GM21717 (cell line): Measurements from ENCODE around the gene PCGF1.

Source experiments
- ATAC-seq: cut with Tn5 transposase; IDR thresholded peaks from one replicate; pipeline ENCODE4 v1.9.1; 2021; ENCODE audit warnings: mild to moderate bottlenecking, moderate library complexity; ENCODE audit not compliant: unreplicated experiment

Gene PCGF1

DNA sequence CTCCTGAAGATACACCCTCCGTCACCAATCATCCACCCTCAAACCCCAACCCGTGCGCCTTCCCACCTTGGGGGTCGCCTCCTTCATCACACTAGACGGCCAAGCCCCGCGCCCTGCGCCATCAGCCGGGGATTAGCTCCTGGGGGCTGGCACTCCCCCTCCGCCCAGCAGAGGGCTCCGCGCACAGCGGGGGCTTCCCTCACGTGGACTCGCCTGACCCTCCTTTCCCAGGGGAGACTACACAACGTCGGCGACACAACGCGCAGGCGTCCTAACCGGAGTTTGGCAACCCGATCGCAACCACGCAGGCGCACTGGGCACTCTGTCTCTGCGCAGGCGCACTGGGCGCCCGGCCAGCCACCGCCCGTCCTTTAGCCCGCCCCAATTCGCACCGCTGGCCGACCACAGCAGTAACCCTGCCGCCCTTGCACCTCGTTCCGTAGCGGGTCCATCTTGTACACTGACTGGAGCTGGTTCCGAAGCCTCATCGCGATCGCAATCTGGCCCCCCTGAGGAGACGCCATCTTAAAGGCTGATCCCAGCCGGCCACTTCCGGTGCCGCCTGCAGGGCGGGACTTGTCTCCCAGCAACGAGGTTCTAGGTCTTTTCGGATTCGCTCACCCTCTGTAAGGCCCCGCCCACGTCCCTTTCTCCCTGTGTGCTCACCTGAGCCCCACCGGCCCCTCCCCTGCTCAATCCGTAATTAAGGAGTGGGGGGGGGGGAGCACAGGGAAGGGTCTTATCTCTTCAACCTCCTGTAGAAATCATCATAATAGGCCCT lies at the start of gene PCGF1:
Gene PCGF1, minus strand, starts transcription at position 551 of the 781 bp plus-strand sequence. Its CDS starts 27 bp downstream, at position 524.
- ATAC-seq: peak; percentile 91

DNA sequence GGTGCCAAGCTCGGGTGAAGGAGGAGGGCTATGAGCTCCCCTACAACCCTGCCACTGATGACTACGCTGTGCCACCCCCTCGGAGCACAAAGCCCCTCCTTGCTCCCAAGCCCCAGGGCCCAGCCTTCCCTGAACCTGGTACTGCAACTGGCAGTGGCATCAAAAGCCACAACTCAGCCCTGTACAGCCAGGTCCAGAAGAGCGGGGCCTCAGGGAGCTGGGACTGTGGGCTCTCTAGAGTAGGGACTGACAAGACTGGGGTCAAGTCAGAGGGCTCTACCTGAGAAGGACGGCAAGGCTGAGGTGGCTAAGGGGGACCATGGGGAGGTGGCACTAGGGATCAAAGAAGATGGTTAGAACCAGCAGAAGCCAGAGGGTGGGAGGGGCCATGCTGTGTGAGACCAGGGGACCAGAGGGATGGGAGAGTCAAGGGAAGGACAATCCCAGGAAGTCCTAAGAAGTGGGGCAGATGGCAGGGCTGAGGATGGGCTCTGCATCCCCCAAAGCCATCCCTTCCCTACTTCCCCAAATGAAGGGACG lies 49.4 kb upstream of the PCGF1 start:
- ATAC-seq: no peak

DNA sequence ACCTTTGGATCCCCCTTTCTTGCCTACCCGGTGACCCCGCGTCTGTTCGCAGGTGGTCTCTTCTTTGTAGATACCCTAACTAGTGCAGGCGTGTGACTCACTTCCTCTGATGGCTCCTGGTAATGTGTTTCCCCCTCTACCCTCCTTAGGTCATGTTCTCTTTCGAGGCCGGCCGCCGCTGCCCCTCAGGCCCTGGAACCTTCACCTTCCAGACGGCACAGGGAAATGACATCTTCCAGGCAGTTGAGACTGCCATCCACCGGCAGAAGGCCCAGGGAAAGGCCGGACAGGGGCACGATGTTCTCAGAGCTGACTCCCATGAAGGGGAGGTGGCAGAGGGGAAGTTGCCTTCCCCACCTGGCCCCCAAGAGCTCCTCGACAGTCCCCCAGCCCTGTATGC lies 48.7 kb upstream of the PCGF1 start:
- ATAC-seq: no peak

DNA sequence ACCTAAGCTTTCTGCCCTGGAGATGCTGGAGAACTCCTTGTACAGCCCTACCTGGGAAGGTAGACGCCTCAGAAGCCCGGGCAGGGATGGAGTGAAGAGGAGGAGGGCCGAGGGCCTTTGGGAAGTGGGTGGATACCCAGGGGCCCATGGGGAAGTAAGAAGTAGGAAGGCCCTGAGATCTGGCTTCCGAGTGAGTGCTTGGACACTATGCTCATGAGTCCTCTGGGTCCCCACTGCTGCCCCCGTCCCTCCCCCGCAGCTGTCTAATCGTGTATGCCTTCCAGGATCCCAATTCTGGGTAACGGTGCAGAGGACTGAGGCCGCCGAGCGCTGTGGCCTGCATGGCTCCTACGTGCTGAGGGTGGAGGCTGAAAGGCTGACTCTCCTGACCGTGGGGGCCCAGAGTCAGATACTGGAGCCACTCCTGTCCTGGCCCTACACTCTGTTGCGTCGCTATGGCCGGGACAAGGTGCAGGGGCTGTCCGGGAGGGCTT lies 48.2 kb upstream of the PCGF1 start:
- ATAC-seq: no peak

DNA sequence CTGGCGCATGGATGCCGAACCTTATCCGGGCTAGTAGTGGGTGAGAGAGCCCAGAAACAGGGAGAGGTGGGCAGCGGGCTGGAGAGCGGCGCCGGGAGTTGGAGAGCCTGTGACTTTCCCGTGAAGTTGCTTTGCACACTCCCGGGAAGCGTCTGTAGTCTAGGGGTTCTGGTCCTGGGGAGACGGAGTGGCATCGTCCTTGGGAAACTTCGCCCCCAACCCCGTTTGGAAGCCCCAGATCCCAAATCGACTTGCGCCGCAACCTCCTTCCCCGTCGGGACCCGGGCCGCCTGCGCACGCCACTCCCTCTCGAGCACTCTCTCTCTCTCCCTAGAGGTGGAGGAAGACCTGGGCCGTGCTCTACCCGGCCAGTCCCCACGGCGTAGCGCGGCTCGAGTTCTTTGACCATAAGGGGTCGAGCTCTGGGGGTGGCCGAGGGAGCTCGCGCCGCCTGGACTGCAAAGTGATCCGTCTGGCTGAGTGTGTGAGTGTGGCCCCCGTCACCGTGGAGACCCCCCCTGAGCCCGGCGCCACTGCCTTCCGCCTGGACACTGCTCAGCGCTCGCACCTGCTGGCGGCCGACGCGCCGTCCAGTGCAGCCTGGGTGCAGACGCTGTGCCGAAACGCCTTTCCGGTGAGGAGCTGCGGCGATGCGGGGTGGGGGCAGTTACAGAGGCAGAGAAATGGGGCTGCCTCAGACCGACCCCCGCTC lies 47.5 kb upstream of the PCGF1 start:
- ATAC-seq: peak; percentile 42

DNA sequence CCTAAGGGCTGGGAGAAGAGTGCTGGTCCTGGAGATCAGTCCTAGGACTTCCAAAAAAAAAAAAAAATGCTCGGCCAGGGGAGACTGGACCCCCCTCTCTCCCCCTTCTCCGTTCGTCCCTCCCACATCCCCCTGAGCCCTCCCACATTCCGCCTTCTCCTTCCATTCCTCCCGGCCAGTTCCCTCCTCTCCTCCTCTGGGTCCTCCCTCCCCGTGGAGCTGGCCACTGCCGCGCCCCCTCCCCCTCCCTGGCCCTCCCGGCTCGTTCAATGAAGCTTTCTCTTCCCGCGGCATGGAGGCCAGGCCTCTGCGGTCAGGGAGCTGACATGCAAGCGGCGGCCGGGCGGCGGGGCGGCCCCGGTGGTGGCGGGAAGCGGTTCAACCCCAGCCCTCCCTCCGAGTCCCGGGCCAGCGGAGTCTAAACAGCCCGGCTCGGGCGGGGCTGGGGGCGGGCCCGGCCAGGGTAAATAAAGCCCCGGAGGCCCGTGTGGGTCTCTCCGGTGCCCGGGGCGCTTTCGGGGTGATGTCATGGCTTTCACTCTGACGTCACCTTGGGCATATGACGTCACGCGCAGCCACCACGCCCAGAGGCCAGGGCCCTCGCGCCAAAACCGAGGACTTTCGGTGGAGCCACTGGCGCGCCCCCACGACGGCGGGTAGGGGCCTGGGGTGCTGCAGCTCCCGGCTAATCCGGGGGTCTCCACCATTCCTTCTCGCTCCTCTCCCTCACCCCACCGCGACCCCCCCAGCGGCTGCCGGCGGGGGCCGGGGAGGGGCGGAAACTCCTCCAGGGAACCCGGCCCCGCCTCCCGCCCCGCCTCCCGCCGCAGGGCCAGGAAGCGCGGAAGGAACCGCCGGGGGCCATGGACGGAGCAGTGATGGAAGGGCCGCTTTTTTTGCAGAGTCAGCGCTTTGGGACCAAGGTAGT lies 46.7 kb upstream of the PCGF1 start, which contains the start of the genes DOK1 and LOXL3:
Gene DOK1, plus strand, starts transcription at position 829 of the 928 bp plus-strand sequence. Its CDS starts 35 bp downstream, at position 864.
Gene LOXL3, minus strand, starts transcription at position 51 of the 928 bp plus-strand sequence. CDS start 1,308 bp downstream, outside the sequence.
- ATAC-seq: peak; percentile 67

DNA sequence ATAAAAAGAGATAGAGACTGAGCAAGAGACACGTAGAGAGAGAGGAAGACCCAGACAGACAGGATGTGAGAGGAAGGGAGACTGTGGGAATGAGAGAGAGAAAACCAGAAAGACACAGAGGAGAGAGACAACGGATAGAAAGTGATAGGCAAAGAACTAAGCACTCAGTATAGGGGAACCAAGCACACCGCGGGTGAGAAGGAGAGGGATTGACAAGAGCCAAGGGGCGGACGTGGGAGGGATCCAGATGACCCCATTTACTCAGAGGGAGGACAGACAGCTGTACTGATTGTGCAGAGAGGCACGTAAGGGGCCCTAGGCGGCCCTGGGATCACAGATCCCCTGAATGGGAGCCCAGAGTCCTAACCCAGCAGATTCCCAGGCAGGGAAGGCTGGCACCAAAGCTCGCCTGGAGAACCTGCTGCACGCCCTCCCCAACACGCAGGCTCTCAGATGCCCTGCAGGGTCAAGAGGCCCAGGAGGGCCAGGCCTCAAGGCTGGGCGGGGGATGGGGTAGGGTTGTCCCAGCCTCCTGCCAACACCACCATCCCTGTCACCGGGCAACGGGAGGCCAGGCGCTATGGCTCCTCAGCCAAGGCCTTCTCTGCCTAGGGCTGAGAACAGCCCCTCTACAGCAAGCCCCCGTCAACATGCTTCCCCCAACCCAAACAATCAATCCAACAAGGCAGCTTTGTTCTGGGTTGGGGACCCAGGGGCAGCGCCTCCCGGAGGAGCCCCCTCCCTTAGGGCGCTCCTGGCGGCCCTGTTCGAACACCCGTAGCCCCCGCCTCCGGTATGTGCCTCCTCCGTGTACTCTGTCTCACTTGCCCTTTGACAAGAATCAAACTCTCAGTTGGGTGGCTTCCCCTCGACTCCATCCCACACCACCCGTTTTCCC lies 45.7 kb upstream of the PCGF1 start:
- ATAC-seq: no peak

DNA sequence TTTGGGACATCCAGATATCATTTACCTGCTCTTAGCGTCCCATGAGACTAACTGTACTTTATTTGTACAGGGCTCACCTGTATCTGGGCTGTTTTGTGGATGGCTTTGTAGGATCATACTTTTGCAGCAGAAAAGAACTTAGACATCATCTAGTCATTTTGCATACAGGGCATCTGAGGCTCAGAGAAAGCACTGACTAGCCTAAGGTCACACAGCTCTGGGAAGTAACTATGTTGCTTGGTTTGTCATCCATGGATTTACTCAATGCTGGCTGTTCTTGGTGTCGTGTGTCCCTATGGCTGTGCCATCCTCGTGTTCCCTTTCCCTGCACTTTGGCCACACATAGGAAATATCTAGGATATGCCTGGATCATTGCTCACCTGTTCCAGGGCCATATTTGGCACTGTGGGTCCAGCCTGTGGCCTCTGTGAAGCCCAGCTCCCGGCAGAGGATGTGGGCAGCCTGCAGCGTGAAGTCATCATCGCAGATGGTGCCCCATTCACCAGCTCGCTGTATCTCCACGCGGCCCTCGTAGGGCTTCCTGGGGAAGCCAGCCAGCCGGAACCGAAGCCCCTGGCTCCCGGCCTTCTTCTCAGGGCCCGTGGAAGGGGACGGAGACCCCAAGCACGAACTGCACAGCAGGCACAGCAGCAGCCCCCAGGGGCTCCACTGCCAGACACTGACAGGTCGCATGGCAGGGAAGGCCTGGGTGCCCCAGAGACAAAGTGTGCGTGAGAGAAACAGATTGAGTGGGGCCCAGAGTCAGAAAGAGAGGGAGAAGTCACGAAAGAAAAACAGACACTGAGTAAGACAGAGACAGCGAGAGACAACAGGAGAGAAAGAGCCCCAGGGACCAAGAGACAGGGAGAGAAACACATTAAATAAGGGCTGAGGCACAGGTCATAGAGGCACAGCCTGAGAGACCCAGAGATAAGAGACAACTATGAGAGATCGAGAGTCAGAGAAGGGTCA lies 44.7 kb upstream of the PCGF1 start:
- no peak for ATAC-seq

DNA sequence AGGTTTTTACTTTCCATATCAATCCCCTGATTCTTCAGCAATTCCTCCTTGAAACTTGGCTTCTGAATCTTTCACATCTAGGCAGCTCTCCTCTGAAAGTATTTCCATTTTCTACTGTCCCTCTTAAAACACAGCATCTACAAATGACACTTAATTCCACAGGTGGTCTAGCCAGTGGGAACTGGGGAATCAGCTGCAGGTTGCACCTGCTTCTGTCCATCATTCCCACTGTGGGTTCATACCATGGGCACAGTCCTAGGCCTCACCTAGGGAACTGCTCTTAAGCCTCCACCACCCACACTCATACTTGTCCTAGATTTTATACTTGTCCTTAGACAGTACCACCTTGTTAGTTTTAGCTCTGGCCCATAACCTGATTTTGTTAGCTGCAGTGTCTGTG lies 44.0 kb upstream of the PCGF1 start:
- no peak for ATAC-seq

DNA sequence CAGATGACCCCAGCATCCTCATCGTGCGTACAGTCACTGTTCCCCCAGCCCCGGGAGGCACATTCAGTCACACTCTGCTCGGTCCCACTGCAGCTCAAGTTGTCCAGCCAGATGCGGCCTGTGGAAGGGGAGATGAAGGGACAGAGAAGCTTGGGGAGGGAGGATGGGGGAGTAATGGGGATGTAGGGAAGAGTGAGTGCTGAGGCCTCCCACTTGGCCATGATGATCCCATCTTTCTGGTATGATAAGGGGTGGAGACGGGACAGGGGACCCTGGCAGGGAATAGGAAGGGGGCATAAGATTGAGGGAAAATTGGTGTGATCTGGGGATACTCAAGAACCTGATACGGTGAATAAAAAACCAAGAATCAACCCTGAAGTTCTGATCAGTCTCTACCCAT lies 42.7 kb upstream of the PCGF1 start:
- no peak for ATAC-seq

DNA sequence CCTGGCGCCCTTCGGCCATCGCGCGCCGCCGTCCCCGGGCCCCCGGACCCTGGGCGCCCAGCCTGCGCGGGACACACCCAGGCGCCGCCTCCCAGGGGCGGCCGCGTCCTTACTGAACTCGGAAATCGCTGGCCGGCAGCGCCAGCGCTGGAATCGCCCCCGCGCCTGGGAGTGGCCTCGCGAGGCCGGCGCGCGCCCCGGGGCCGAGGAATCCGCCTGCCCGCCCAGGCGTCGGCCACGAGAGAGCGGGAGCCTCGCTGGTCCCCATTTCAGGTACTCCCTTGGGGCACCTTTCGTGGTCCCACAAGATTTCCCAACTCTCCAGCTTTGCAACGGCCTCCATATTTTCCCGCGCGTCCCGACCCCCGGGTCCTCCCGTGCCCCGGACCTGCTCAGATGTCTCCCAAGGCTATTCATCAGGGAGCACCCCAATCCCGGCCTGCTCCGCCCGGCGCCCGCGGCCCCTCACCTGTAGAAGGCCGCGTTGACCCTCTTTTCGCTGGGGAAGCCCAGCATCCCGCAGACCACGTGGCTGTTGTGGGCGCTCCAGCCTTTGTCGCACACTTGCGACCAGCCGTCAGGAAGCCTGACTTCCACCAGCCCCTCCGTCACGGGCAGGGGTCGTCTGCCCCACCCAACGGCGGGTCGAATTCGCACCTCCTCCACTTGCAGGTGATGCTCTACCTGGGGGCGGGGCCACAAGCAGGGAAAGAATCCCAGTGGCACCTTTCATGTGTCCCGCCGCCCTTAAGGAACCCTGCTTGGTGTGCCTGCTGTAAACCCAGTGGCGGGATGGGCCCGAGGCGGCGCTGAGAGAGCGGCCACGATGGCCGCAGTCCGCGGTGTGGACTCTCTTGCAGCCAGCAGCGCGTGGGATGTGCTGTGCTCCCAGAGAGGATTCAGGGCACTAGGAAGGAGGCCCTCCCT lies 41.7 kb upstream of the PCGF1 start:
- ATAC-seq: no peak

DNA sequence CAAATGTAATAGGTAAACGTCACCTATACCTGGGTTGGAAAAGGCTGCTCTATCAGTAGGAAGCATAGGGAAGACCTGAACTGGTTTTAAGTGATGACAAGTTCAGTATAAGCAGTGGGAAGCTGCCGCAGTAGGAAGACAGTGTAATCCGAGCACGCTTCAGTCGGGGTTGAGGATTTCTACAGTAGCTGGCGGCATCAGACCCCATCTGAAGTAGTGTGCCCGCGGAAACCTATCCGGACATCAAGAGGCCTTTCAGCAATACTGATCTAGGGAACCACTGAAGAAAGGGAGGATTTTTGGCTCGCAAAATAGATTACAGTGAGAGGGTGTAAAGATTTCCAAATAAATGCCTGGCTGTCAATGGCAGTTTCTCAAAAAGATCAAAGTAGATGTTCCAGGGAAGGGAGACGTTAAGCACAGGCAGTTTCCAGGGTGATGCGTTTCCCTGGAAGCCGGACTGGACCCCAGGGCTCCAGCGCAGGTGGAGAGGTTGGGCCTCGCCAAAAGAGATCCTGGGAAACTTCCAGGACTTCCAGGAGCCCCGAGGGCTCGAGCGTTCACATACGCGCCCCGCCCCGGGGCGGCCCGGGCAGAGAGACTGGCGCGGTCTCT lies 40.9 kb upstream of the PCGF1 start:
- ATAC-seq: no peak

DNA sequence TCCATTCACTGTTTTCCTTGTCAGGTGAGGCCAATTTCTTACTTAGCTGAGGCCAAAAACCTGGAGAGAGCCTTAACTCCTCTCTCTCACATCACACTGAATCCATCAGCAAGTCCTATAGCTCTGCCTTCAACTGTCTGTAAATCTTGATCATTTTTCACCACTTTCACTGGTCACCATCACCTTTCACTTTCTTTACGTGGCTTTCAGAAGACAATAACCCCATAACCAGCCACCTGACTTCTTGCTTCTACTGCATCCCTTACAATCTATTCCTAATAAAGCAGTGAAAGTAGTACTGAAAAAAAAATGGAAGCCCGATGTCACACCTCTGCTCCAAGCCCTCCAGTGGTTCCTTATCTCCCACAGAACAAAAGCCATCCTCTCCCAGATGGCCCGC lies 38.5 kb upstream of the PCGF1 start:
- no peak for ATAC-seq

DNA sequence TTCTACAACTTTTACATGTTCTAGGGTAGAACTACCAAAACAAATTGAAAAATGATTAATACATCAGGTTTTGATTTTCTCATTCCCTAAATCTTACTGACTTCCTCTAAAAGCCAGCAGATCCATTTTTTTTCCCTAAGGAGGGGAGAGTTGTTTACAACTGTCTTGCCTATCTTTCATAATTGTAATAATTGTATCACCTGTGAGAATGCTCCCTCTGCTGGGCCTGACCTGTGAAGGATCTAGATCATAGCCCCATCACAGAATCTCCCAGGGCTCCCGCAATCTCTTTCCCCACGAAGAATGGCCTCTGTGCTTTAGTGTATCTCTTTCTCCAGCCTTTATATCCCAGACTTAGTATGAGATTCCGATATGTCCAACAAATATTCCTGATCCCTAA lies 37.1 kb upstream of the PCGF1 start:
- ATAC-seq: no peak

DNA sequence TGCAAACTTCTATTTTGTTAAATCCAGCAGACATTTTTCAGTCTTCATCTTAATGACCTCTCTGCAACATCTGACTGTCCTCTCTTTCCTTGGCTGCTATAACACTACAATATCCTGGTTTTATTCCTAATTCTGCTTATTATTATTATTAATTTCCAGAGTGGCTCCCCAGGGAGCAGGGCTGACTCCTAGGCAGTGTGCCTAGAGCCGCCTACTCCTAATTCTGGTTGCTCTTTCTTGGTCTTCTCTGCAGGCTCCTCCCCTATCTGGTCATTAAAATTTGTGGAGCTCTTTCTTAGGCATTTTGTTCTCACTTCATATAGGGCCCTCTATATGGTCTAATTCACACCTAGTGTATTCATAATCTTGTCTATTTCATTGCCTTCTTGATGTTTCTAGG lies 35.5 kb upstream of the PCGF1 start:
- no peak for ATAC-seq

DNA sequence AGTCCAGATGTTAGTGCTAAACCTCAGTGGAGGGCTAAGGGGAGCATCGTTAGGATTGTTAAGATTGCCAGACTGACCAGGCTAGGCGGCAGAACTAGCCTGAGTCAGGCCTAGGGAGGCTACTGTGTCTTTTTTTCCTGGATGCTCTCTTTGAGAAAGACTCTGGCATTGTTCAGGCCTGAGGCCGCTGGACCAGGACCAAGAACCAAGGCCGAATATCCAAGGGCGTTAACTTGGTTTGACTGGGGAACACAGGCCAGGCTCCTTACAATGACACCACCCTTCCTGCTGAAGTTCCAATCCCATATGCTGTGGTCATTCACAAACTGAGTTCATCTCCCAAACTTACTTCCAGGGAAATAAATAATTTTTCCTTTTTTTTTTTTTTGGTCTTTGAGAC lies 32.8 kb upstream of the PCGF1 start:
- ATAC-seq: no peak

DNA sequence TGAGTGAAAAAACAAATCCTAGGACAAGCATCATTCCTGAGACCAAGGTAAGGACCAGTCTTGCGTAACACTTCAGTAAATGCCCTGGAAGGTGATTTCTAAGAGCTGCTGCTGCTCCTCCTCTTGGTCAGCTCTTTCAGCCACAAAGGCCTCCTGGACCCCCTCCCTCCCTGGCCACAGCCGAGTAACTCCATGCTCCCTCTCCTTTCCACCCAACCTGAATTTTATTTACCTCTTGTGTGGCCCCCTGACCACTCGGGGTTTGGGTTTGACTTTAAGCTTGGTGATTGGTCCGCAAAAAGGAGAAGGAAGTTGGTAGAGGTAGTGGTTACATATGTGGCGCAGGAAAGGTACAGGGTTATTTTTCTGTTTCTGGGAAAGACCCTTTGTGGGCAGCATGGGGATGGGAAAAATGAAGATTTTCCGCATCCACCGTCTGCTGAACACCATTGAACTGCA lies 31.4 kb upstream of the PCGF1 start:
- ATAC-seq: no peak
